Measurements from ENCODE around the gene EYA2.

EYA2 gene

DNA sequence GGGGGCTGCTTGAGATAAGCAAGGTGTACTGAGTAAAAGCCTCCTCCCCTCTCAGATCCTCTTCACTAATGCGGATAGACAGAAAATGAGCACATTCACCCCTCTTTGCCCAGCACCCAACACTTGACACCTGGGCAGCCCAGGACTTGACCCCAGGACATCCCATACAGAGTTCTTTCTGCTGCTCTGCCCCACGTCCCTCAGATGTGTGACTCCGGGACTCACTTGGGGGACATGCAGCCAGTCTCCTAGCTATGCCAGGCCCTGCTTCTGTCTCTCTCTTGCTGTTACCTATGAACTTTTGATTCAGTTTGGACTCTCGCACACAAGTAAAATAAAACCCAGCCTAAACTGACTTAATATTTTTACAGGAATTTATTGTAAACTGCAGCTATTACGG is 159.9 kb downstream of the EYA2 start:
- ChIA-PET POLR2A (no interaction called here), CTCF (no interaction called here)
- H3K4me3 ChIP-seq (ENCODE audit: low read depth, low read length) = no peak overlapping the region
- TF ChIP-seq, protein P1, sequence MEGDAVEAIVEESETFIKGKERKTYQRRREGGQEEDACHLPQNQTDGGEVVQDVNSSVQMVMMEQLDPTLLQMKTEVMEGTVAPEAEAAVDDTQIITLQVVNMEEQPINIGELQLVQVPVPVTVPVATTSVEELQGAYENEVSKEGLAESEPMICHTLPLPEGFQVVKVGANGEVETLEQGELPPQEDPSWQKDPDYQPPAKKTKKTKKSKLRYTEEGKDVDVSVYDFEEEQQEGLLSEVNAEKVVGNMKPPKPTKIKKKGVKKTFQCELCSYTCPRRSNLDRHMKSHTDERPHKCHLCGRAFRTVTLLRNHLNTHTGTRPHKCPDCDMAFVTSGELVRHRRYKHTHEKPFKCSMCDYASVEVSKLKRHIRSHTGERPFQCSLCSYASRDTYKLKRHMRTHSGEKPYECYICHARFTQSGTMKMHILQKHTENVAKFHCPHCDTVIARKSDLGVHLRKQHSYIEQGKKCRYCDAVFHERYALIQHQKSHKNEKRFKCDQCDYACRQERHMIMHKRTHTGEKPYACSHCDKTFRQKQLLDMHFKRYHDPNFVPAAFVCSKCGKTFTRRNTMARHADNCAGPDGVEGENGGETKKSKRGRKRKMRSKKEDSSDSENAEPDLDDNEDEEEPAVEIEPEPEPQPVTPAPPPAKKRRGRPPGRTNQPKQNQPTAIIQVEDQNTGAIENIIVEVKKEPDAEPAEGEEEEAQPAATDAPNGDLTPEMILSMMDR (IDR thresholded peaks at IDR 0.05; ENCODE audit: insufficient read depth, low read length, missing control alignments) = no peak
- no peak for DNase-seq (ENCODE audit: low read depth, low spot score)

DNA sequence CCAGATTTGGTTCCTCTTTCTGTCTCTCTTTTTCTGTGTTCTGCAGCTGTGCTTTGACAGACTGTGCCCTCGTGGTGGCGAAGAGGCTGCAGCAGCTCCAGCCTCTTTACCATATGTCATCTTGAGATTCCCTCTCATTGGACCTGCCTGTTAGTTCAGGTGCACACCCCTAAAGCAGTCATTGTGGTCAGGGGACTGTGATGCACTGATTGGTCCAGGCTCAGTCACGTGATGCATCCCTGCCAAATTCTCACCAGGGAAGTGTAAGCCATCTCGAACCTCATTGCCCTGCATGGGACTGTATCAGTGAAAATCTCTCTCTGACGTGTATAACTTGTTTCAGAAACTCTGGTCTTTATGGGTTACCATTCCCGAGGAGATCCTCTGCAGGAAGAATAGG is 160.3 kb downstream of the EYA2 start:
- no peak overlapping the region for H3K4me3 ChIP-seq (ENCODE audit: low read depth, low read length)
- TF ChIP-seq, protein P1 (IDR thresholded peaks at IDR 0.05; ENCODE audit: insufficient read depth, low read length, missing control alignments) = no peak
- DNase-seq (ENCODE audit: low read depth, low spot score) = no peak
- ChIA-PET POLR2A (no interaction called here), CTCF (no interaction called here)

DNA sequence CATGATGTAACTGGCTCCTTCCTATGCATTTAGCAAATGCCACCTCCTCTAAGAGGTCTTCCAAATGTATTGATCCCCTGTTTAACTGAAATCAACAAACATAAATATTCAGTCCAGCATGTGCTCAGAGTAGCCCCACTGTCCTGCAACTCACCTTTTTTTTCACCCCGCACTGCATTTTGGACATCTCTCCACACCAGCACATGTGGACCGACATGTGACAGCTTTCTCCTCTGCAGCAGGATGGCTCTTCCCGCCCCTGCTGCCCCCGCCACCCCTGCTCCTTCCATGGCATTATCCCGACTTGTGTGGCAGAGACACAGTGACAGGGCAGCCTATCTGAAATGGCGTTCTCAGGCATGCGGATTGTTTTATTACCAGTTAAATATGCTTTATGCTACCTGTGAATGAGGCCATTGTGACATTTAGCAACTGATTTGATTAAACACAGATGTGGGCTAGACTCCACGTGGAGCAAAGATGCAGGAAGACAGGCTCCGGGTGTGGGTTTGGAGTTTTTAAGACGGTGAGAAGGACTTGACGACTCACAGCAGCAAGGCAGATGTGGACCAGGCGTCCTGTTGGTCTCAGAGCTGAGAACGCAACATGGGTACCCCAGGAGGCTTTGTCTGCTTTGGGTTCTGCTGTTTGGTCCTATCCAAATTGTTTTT is 161.2 kb downstream of the EYA2 start:
- TF ChIP-seq, protein P1 (IDR thresholded peaks at IDR 0.05; ENCODE audit: insufficient read depth, low read length, missing control alignments) = no peak
- no peak for DNase-seq (ENCODE audit: low read depth, low spot score)
- H3K4me3 ChIP-seq (ENCODE audit: low read depth, low read length) = no peak overlapping the region
- CTCF ChIA-PET = no interaction called here
- POLR2A ChIA-PET = no interaction called here

DNA sequence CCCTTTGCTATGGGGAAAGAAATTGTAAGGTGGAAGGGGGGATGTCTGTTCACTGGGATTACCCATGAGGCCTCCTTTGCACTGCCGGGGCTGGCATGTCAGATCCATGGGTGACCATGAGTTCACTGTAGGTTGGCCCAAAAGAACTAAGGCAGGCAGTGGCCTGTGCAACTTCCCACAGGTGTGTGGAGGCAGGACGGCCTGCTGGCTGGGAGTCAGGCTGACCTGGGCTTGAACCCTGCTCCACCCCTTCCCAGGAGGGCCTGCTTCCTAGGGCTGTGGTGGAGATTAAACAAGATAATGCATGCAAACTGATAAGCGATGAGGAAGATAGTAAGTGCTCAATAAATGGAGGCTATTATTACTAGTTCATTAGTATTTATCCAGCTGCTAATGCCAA is 163.0 kb downstream of the EYA2 start:
- H3K4me3 ChIP-seq (ENCODE audit: low read depth, low read length) = no peak overlapping the region
- DNase-seq (ENCODE audit: low read depth, low spot score) = no peak
- ChIA-PET POLR2A (no interaction called here), CTCF (no interaction called here)
- TF ChIP-seq, protein P1 (IDR thresholded peaks at IDR 0.05; ENCODE audit: insufficient read depth, low read length, missing control alignments) = no peak

DNA sequence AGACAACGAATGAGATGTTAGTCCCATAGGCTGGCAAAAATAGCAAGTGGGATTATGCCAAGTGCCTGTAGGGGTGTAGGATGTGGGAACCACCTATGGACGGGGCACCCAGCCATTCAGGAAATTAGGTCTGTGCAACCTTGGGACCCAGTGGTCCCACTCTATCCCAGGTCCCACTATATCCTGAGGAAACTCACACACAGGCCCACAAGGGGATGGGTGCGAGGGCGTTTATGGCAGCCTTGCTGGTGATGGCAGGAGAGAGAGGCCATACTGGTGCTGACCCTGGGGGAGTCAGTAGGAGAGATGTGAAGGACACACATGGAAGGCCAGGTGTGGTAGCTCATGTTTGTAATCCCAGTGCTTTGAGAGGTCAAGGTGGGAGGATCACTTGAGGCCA is 163.6 kb downstream of the EYA2 start:
- TF ChIP-seq, protein P1 (IDR thresholded peaks at IDR 0.05; ENCODE audit: insufficient read depth, low read length, missing control alignments) = no peak
- CTCF ChIA-PET = no interaction called here
- POLR2A ChIA-PET = no interaction called here

DNA sequence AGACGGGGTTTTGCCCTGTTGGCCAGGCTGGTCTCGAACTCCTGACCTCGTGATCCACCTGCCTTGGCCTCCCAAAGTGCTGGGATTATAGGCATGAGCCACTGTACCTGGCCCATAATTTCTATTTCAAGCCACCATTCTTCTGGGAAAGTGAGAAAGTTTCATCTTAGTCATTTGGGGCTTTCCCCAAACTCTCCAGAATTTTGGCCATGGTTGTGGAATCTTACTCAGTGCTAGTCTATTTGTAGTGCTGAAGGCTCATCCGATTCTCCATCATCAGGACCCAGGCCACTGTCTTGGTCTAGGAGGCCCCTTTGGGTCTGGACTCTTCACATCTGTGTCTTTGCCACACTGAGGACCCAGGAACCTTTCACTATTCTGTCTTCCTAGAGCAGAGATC is 164.9 kb downstream of the EYA2 start:
- H3K4me3 ChIP-seq (ENCODE audit: low read depth, low read length) = no peak overlapping the region
- POLR2A ChIA-PET = no interaction called here
- DNase-seq (ENCODE audit: low read depth, low spot score) = no peak
- CTCF ChIA-PET = no interaction called here
- TF ChIP-seq, protein P1 (IDR thresholded peaks at IDR 0.05; ENCODE audit: insufficient read depth, low read length, missing control alignments) = no peak

More for the DNA sequence above, 163.6 kb downstream of the EYA2 start:
- no peak for DNase-seq (ENCODE audit: low read depth, low spot score)
- H3K4me3 ChIP-seq (ENCODE audit: low read depth, low read length) = no peak overlapping the region

Data from AG04449 (cell line).